Brain microvascular endothelial cell (primary cell): ENCODE measurements around the gene RPAP3.

Source experiments
- DNase-seq: peaks from one replicate; pipeline ENCODE4 v3.0.0-alpha.2; 2020
- H3K27ac ChIP-seq: fragments of 250-450 bp; sonication (Bioruptor Pico); 2 replicates; pipeline ENCODE4 v1.5.1; 2020; ENCODE audit warnings: mild to moderate bottlenecking, moderate library complexity
- H3K27me3 ChIP-seq: fragments of 250-450 bp; sonication (Bioruptor Pico); replicated peaks from 2 replicates; pipeline ENCODE4 v1.5.1; 2020; ENCODE audit warnings: mild to moderate bottlenecking
- H3K36me3 ChIP-seq: fragments of 250-450 bp; sonication (Bioruptor Pico); replicated peaks from 2 replicates; pipeline ENCODE4 v1.5.1; 2020; ENCODE audit warnings: mild to moderate bottlenecking
- H3K4me3 ChIP-seq: 2 replicates; pipeline ENCODE4 v1.5.1; 2011; ENCODE audit warnings: low read depth, mild to moderate bottlenecking, control low read depth, low read length, moderate library complexity
- CTCF ChIP-seq: IDR thresholded peaks from 2 replicates; pipeline ENCODE4 v1.5.1; 2011; ENCODE audit warnings: low read depth, mild to moderate bottlenecking, moderate library complexity, low read length, control low read depth, inconsistent platforms; ENCODE audit errors: missing control alignments
- in situ Hi-C: cut with HindIII; loops from 2 replicates; pipeline ENCODE4 v1.10.0; 2017; ENCODE audit warnings: low sequenced_read_pairs, low pct_ligation_motif_present

Gene RPAP3

GRCh38 chr12:47715877-47716548, 10.2 kb upstream of the RPAP3 start:
- in situ Hi-C loops, result no loop called here
- Histone ChIP-seq H3K27ac (no peak overlapping the region), H3K27me3 (no peaks in the 10 kb centered on the region), H3K4me3 (no peak overlapping the region), H3K36me3 (no peaks in the 10 kb centered on the region)
- no peak for TF ChIP-seq CTCF
- DNase-seq, result no peak

GRCh38 chr12:47715393-47715876, 9.6 kb upstream of the RPAP3 start:
- Histone ChIP-seq H3K27me3 (no peaks in the 10 kb centered on the region), H3K36me3 (no peaks in the 10 kb centered on the region), H3K4me3 (no peak overlapping the region), H3K27ac (no peak overlapping the region)
- TF ChIP-seq CTCF, result peak; percentile 80
- peak; percentile 55 for DNase-seq
- in situ Hi-C loops, result no loop called here

- H3K27me3 ChIP-seq, result no peaks in the 10 kb centered on the region
- H3K4me3 ChIP-seq, result no peak overlapping the region
- no peak for TF ChIP-seq CTCF
- no peaks in the 10 kb centered on the region for H3K36me3 ChIP-seq
- in situ Hi-C loops, result no loop called here
- DNase-seq, result no peak
- H3K27ac ChIP-seq, result no peak overlapping the region
Measured at GRCh38 chr12:47714826-47715386, 9.1 kb upstream of the RPAP3 start.

GRCh38 chr12:47712171-47712570, 6.3 kb upstream of the RPAP3 start:
- no peak for TF ChIP-seq CTCF
- Histone ChIP-seq H3K27ac (no peak overlapping the region), H3K4me3 (no peak overlapping the region), H3K27me3 (no peaks in the 10 kb centered on the region), H3K36me3 (no peaks in the 10 kb centered on the region)
- in situ Hi-C loops, result no loop called here
- no peak for DNase-seq

- no peaks in the 10 kb centered on the region for H3K27me3 ChIP-seq
- H3K36me3 ChIP-seq, result no peaks in the 10 kb centered on the region
- no peak for DNase-seq
- in situ Hi-C loops, result no loop called here
- H3K4me3 ChIP-seq, result no peak overlapping the region
- H3K27ac ChIP-seq, result no peak overlapping the region
- no peak for TF ChIP-seq CTCF
Measured at GRCh38 chr12:47711448-47711847, 5.6 kb upstream of the RPAP3 start.
